ENCODE data around the gene SUFU. TPM values are rescaled to one million over a fixed set of nuclear protein-coding genes. Genes with fewer than 3 reads are reported as not detected.

The SUFU gene
- total and polyA plus RNA-seq, 2 donors from 2014 or later, result 6.5 to 18.9 TPM

DNA sequence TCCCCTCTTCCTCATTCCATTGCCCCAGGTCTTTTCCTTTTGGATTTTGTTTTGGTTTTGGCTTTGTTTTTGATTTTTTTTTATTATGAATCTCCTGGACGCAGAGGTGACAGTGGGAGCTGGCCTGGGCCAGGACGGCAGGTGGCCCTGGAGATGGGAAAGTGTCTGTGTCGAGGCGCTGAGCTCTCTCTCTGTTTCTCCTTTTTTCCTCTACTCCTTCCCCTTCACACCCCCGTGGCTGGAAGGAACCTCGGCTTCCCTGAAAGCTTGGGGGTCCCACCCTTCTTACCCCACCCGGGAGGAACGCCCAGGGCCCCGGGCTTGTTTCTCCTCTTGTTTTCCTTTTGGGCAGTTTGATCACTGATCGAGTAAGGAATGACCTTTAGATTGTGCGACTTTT is 153.7 kb downstream of the SUFU start:
- Histone ChIP-seq H3K27ac (ENCODE audit: low read depth in 2 of 2, low read length in 2 of 2) (peak overlapping the region; percentile 63 to 79), H3K36me3 (ENCODE audit: control insufficient read depth in 2 of 3, insufficient read depth in 3 of 3, low read length in 3 of 3) (peaks cover 7 to 45% (median 21%) of the 10 kb centered on the region in 3 donors), H3K4me3 (ENCODE audit: low read length in 3 of 3) (no peak overlapping the region), H3K9me3 (ENCODE audit: control insufficient read depth in 2 of 3, insufficient read depth in 1 of 3, low read length in 3 of 3) (no peaks in the 10 kb centered on the region), H3K9ac (ENCODE audit: low read length in 3 of 3) (no peak overlapping the region), H3K27me3 (ENCODE audit: control insufficient read depth, insufficient read depth, low read length) (no peaks in the 10 kb centered on the region), H3K4me1 (ENCODE audit: control insufficient read depth in 2 of 3, insufficient read depth in 2 of 3, low read depth in 1 of 3, low read length in 3 of 3) (peaks cover 0 to 35% (median 19%) of the 10 kb centered on the region in 3 donors)
- intact Hi-C loops (cut with DNase I), result no loop called here
- TF ChIP-seq, protein P1, sequence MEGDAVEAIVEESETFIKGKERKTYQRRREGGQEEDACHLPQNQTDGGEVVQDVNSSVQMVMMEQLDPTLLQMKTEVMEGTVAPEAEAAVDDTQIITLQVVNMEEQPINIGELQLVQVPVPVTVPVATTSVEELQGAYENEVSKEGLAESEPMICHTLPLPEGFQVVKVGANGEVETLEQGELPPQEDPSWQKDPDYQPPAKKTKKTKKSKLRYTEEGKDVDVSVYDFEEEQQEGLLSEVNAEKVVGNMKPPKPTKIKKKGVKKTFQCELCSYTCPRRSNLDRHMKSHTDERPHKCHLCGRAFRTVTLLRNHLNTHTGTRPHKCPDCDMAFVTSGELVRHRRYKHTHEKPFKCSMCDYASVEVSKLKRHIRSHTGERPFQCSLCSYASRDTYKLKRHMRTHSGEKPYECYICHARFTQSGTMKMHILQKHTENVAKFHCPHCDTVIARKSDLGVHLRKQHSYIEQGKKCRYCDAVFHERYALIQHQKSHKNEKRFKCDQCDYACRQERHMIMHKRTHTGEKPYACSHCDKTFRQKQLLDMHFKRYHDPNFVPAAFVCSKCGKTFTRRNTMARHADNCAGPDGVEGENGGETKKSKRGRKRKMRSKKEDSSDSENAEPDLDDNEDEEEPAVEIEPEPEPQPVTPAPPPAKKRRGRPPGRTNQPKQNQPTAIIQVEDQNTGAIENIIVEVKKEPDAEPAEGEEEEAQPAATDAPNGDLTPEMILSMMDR (IDR thresholded peaks at IDR 0.05; ENCODE audit: borderline replicate concordance, extremely low read depth, insufficient read depth), result no peak
- DNase-seq (peak in 1 of 5 donors; percentile 60), FAIRE-seq (no peak)

DNA sequence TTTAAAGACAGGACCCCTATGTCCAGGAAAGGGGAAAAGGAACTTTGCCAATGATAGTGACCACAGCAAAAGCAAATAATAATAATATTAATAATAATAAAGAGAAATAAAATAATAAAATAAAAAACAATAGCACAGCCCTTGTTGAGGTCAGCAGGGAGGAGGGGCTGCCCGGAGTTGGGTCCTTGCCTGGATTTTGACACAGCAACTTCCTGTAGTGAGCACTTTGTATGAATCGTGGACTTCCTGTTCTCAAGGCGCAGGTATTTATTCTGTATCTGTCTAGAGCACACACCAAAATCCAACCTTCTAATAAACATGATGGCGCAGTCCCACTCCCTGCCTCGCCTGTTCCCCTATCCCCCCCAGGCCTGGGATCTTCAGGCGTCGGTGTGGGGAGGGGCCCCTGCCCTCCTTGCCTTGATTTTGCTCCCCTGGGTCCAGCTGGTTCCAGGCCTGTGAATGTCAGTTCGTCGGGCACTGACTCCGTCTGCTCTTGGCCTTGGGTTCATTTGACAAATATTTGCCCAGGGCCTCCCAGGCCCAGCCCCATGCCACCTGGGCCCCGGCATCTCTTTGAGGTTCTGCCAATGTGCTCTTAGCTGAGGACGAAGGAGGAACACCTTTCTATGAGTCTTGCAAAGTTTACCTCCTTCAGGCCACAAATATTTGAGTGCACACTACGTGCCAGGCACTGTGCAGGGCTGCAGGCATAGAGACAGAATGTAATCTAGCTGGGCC is 154.4 kb downstream of the SUFU start:
- Histone ChIP-seq H3K9ac (ENCODE audit: low read length in 3 of 3) (no peak overlapping the region), H3K27me3 (ENCODE audit: control insufficient read depth, insufficient read depth, low read length) (no peaks in the 10 kb centered on the region), H3K4me1 (ENCODE audit: control insufficient read depth in 2 of 3, insufficient read depth in 2 of 3, low read depth in 1 of 3, low read length in 3 of 3) (peaks cover 0 to 31% (median 18%) of the 10 kb centered on the region in 3 donors), H3K9me3 (ENCODE audit: control insufficient read depth in 2 of 3, insufficient read depth in 1 of 3, low read length in 3 of 3) (no peaks in the 10 kb centered on the region), H3K36me3 (ENCODE audit: control insufficient read depth in 2 of 3, insufficient read depth in 3 of 3, low read length in 3 of 3) (peaks cover 5 to 38% (median 20%) of the 10 kb centered on the region in 3 donors), H3K27ac (ENCODE audit: low read depth in 2 of 2, low read length in 2 of 2) (peak overlapping the region; percentile 60 to 63), H3K4me3 (ENCODE audit: low read length in 3 of 3) (no peak overlapping the region)
- DNase-seq (peak in 1 of 5 donors; percentile 60), FAIRE-seq (peak; percentile 32)
- TF ChIP-seq, protein P1 (IDR thresholded peaks at IDR 0.05; ENCODE audit: borderline replicate concordance, extremely low read depth, insufficient read depth), result no peak
- intact Hi-C loops (cut with DNase I), result no loop called here

DNA sequence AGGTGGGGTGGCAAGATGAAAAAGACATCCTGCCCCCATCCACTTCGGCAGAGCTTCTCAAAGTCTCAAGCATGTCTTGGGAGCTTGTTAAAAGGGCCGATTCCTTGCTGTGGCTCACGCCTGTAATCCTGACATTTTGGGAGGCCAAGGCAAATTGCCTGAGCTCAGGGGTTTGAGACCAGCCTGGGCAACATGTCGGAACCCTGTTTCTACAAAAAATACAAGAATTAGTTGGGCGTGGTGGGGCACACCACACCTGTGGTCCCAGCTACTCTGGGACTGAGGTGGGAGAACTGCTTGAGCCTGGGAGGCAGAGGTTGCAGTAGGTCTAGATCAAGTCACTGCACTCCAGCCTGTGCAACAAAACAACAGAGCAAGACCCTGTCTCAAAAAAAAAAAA is 155.0 kb downstream of the SUFU start:
- Histone ChIP-seq H3K9ac (ENCODE audit: low read length in 3 of 3) (no peak overlapping the region), H3K9me3 (ENCODE audit: control insufficient read depth in 2 of 3, insufficient read depth in 1 of 3, low read length in 3 of 3) (no peaks in the 10 kb centered on the region), H3K27ac (ENCODE audit: low read depth in 2 of 2, low read length in 2 of 2) (peak overlapping the region in 1 of 2 donors; percentile 60), H3K4me1 (ENCODE audit: control insufficient read depth in 2 of 3, insufficient read depth in 2 of 3, low read depth in 1 of 3, low read length in 3 of 3) (peaks cover 0 to 25% (median 18%) of the 10 kb centered on the region in 3 donors), H3K36me3 (ENCODE audit: control insufficient read depth in 2 of 3, insufficient read depth in 3 of 3, low read length in 3 of 3) (peaks cover 2 to 32% (median 13%) of the 10 kb centered on the region in 3 donors), H3K4me3 (ENCODE audit: low read length in 3 of 3) (no peak overlapping the region), H3K27me3 (ENCODE audit: control insufficient read depth, insufficient read depth, low read length) (no peaks in the 10 kb centered on the region)
- FAIRE-seq (no peak), DNase-seq (no peak)
- intact Hi-C loops (cut with DNase I), result no loop called here
- TF ChIP-seq, protein P1 (IDR thresholded peaks at IDR 0.05; ENCODE audit: borderline replicate concordance, extremely low read depth, insufficient read depth), result no peak
